ES-I3 (cell line): ENCODE measurements around the gene SCUBE1.

Source experiments
- H3K36me3 ChIP-seq: 2 replicates; pipeline ENCODE4 v1.6.1; 2013; ENCODE audit warnings: mild to moderate bottlenecking, low read length, control low read depth, moderate library complexity; ENCODE audit not compliant: insufficient read depth
- H3K4me1 ChIP-seq: 2 replicates; pipeline ENCODE4 v1.6.1; 2013; ENCODE audit warnings: mild to moderate bottlenecking, control low read depth, low read length; ENCODE audit not compliant: insufficient read depth
- H3K9ac ChIP-seq: 2 replicates; pipeline ENCODE4 v1.6.1; 2013; ENCODE audit warnings: low read depth, mild to moderate bottlenecking, low read length, moderate library complexity
- H3K9me3 ChIP-seq: 2 replicates; pipeline ENCODE4 v1.6.1; 2013; ENCODE audit warnings: mild to moderate bottlenecking, low read length, moderate library complexity; ENCODE audit not compliant: control insufficient read depth, insufficient read depth

SCUBE1 gene

DNA sequence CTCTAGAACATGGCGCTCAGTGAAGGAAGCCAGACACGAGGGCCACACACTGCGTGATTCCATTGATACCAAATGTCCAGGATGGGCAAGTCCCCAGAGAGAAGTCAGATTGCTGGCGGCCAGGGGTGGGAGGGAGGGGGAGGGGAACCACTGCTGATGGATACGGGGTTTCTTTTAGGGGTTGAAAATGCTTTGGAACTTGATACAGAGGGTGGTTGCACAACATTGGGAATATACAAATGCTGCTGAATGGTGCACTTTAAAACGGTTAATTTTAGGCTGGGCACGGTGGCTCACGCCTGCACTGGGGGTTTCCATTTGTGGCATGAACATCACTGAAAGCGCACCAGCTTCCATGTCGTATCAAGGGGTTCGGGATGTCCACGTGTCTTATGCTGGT, 186.8 kb downstream of the SCUBE1 start:
- Histone ChIP-seq H3K4me1 (peaks cover 9% of the 10 kb centered on the region; the same call in 1 of the 2 replicates), H3K9me3 (no peaks in the 10 kb centered on the region), H3K36me3 (no peaks in the 10 kb centered on the region), H3K9ac (no peak overlapping the region)

DNA sequence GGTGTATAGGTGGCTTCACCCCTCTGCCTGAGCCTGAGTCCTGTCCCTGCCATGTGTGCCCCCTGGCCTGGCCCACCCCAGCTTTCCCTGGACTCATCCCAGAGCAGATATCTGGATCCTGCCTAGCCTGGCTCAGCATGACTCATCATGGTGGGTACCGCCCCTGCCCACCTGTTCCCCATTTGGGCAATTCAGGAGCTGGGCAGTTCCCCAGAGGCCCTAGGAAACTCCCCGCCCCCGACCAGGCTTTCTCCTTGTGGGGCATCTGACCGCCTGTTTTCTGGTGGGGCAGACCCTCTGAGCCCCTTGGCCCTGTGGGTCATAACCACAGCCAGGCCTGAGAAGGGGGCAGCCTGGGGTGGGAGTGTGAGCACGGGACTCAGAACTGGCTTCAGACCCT, 187.4 kb downstream of the SCUBE1 start:
- H3K9me3 ChIP-seq, result no peaks in the 10 kb centered on the region

GRCh38 chr22:43154887-43155536, 188.2 kb downstream of the SCUBE1 start:
- H3K36me3 ChIP-seq, result no peaks in the 10 kb centered on the region
- H3K9me3 ChIP-seq, result no peaks in the 10 kb centered on the region
- H3K9ac ChIP-seq, result no peak overlapping the region
- peaks cover 9% of the 10 kb centered on the region; the same call in 1 of the 2 replicates for H3K4me1 ChIP-seq

More for the DNA sequence above, 187.4 kb downstream of the SCUBE1 start:
- H3K4me1 ChIP-seq, result peaks cover 9% of the 10 kb centered on the region; the same call in 1 of the 2 replicates
- H3K36me3 ChIP-seq, result no peaks in the 10 kb centered on the region
- H3K9ac ChIP-seq, result no peak overlapping the region

GRCh38 chr22:43153899-43154298, 189.3 kb downstream of the SCUBE1 start:
- H3K9me3 ChIP-seq, result no peaks in the 10 kb centered on the region
- no peak overlapping the region for H3K9ac ChIP-seq
- peaks cover 9% of the 10 kb centered on the region; the same call in 1 of the 2 replicates for H3K4me1 ChIP-seq
- H3K36me3 ChIP-seq, result no peaks in the 10 kb centered on the region

- H3K9ac ChIP-seq, result peak overlapping the region; percentile 55; the same call in 1 of the 2 replicates
- H3K4me1 ChIP-seq, result peaks cover 9% of the 10 kb centered on the region; the same call in 1 of the 2 replicates
- H3K9me3 ChIP-seq, result no peaks in the 10 kb centered on the region
- no peaks in the 10 kb centered on the region for H3K36me3 ChIP-seq
Observed at GRCh38 chr22:43152357-43153071, 190.7 kb downstream of the SCUBE1 start.

DNA sequence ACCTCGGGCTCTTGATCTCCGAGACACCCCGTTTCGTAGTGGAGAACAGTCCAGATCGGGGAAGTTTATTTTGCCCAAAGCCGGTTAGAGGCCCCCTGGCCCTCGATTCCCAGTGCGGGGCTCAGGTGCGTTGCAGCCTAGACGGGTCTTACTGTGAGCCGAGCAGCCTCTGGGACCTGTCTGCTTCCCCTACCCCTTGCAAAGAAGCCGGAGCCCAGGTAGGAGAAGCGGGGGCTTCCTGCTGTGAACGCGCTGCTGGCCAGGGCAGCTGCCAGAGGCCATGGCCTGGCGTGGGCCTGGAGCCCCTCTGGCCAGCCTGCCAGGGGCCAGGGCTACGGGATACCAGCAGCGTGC, 191.2 kb downstream of the SCUBE1 start:
- peaks cover 9% of the 10 kb centered on the region; the same call in 1 of the 2 replicates for H3K4me1 ChIP-seq

DNA sequence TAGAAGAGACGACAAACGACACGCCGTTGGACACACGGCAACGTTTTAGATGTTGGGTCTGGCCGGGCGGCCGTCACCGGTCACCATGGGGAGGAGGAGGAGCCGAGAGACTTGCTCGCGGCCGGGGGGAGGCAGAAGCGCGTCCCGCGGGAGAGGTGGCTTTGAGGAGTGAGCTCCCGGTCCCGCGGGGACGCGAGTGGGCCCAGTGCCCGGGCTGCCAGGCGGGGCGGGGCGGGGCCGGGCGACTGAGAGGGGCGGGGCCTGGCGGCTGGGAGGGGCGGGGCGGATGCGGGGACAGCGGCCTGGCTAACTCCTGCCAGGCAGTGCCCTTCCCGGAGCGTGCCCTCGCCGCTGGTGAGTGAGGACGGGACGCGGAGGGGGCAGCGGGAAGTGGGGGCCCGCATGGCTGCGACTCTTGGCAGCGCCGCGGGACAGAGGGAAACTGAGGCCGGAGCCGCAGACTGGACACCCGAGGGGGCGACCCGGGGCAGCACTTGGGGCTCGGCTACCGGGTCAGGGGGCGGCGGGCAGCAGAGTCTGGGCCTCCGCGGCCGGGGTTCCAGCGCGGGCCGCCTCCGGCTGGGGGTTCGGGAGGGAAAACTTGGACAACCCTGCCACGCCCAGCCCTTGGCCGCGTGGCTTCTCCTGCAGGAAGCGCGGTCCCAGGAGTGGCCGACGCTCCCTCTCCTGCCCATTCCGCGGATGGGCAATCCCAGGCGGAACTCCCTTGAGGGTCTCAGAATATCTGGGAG, 191.7 kb downstream of the SCUBE1 start, which contains the start of gene TSPO:
Gene TSPO (plus strand): TSS at position 309 of the 752 bp plus-strand sequence. CDS start 7,680 bp downstream, outside the sequence.
- peaks cover 9% of the 10 kb centered on the region; the same call in 1 of the 2 replicates for H3K4me1 ChIP-seq
- H3K9me3 ChIP-seq, result no peaks in the 10 kb centered on the region
- H3K9ac ChIP-seq, result peak within 1 kb of the TSS; percentile 55
- H3K36me3 ChIP-seq, result no peaks in the 10 kb centered on the region

More for the DNA sequence above, 191.2 kb downstream of the SCUBE1 start:
- Histone ChIP-seq H3K9ac (peak overlapping the region; percentile 55), H3K9me3 (no peaks in the 10 kb centered on the region), H3K36me3 (no peaks in the 10 kb centered on the region)

DNA sequence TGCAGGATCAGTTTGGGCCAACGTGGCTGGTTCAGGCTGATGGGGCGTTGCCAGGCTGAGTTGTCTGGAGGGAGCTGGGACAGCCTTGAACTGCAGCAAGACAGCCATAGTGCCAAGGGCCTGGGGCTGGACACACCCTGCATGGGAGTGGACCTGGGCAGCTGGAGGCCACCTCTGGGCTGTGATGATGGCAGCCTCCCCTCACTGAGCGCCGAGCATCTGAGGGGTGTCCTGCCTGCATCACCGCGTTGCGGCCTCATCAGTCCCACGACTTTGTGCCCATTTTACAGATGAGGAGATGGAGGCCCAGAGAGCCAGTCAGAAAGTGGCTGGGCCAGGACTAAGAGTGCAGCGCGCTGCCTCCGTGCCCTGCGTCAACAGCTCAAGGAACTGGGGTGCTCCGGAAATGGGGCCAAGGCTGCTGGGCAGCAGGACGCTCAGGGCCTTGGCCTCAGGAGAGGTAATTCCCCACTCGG, 192.4 kb downstream of the SCUBE1 start:
- Histone ChIP-seq H3K4me1 (peaks cover 9% of the 10 kb centered on the region; the same call in 1 of the 2 replicates), H3K36me3 (no peaks in the 10 kb centered on the region), H3K9ac (peak overlapping the region; percentile 55; the same call in 1 of the 2 replicates), H3K9me3 (no peaks in the 10 kb centered on the region)

- Histone ChIP-seq H3K36me3 (no peaks in the 10 kb centered on the region), H3K9me3 (no peaks in the 10 kb centered on the region), H3K4me1 (peaks cover 9% of the 10 kb centered on the region; the same call in 1 of the 2 replicates), H3K9ac (no peak overlapping the region)
Observed at GRCh38 chr22:43148581-43148980, 194.6 kb downstream of the SCUBE1 start.

DNA sequence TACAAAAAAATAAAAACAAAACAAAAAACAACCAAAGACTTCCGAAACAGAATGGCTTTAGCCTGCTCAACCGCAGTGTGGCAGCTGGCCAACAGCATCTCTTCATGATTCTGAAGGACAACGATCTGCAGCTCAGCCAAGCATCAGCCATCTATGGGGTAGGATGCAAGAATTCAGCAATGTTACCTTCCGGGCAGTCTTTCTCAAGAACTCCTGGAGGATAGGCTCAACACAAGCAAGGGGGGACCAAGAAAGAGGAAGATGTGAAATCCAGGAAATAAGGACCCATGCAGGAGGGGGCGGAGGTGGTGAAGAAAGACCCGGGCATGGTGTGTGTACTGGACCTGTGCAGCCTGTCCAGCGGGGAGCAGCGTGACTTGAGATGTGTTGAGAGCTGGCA, 195.4 kb downstream of the SCUBE1 start:
- no peaks in the 10 kb centered on the region for H3K9me3 ChIP-seq
- no peaks in the 10 kb centered on the region for H3K36me3 ChIP-seq
- H3K4me1 ChIP-seq, result peaks cover 9% of the 10 kb centered on the region; the same call in 1 of the 2 replicates
- no peak overlapping the region for H3K9ac ChIP-seq
